HG02610 (cell line): ENCODE results near the gene CX3CL1.

Experiments used
- ATAC-seq: cut with Tn5 transposase; IDR thresholded peaks from one replicate; pipeline ENCODE4 v1.9.1; 2021; ENCODE audit warnings: mild to moderate bottlenecking, moderate library complexity; ENCODE audit not compliant: unreplicated experiment

The CX3CL1 gene

DNA sequence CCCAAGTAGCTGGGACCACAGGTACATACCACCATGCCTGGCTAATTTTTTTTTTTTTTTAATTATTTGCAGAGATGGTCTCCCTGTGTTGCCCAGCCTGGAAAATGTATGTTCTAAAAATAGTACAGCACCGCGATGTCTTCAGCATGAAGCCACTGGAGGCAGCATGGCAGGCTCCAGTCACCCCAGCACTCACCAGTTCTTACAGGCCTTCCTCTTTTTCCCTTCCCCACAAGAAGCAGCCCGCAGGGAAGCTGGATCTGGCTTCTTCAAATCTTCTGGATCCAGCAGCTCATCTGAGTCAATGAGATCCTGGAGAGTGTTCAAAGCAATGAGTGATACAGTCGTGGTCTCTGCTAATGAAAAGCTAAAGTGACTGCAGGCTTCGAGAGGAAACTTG lies 58.7 kb downstream of the CX3CL1 start:
- no peak for ATAC-seq

DNA sequence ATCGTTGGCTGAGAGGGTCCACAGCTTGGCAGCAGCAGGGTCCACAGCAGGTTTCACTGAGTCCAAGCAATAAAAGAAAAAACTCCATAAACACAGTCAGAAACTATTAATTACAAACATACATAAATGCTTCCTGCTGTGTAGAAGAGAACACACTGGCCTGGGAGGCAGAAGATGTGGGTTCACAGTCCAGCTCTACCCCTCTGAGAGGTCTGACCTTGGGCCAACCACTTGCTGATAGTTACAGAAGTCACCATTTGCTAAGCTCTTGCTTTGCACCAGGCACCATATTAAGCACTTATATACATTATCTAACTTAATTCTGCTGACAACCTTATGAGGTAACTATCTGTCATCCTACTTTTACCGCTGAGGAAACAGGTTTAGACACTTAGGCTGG lies 60.2 kb downstream of the CX3CL1 start:
- ATAC-seq: no peak

DNA sequence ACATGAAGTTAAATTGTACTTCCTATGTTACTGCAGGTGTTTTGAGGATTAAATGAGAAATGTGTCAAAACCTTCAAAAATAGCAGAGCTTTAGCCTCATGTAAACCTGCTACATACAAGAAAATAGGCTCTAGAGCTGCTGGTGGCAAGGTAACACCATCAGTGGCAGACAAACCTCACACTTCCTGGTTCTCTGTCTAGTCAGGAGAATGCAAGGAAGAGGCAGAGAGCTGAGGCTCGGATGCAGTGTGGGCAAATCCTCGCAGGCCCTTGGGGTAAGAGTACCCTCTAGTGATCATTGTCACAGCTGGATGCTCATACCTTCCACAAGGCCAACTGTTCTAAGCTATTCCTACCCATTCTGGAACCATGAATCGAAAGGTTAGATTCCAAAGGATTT lies 60.7 kb downstream of the CX3CL1 start:
- ATAC-seq: no peak

DNA sequence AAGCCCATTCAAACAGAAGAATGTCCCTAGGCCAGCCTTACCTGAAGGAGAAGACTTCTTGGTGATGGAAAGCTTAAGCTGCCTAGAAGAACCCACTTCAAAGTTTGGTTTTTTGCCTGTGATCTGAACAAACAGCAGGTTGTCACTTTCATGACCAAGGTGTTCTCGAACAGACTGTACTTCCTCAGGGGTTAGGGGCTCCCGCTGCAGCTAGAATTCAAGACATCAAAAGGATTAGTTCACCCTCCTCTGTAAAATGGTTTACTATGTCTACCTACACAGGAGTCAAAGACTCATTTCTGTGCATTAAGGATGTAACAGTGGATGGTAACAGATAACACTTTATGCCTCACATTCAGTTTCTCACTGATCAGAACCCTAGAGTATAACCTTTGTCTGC lies 61.7 kb downstream of the CX3CL1 start:
- ATAC-seq: no peak
